Measurements from ENCODE around the gene FGF11. TPM values are rescaled to one million over a fixed set of nuclear protein-coding genes. Genes with fewer than 3 reads are reported as not detected.

The FGF11 gene
- polyA plus RNA-seq, 1 of the 3 experiments (the other 2 are of a cell fraction), result 1.9 TPM

GRCh38 chr17:7392696-7393612, 46.4 kb upstream of the FGF11 start:
- peak overlapping the region; percentile 99 for H3K4me2 ChIP-seq
- DNase-seq, result peak; percentile 17
- no peak overlapping the region; a peak in 1 of 4 replicates for H3K27ac ChIP-seq (ENCODE audit: low read depth in 2 of 2, low read length in 1 of 2)
- peaks cover 22% of the 10 kb centered on the region; the same call in 1 of the 2 replicates for H3K79me2 ChIP-seq (ENCODE audit: insufficient read depth)
- no peak for TF ChIP-seq ELF1 (IDR thresholded peaks at IDR 0.05)
- TF ChIP-seq, protein P1, sequence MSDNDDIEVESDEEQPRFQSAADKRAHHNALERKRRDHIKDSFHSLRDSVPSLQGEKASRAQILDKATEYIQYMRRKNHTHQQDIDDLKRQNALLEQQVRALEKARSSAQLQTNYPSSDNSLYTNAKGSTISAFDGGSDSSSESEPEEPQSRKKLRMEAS (IDR thresholded peaks at IDR 0.05; ENCODE audit: low read depth), result no peak
- ChIA-PET POLR2A (no interaction called here), CTCF (interaction anchor here (0.7 to 2.5 kb wide), 6 partner anchors 8 to 167 kb away, joined by 3 to 13 read pairs (median 4); no protein-coding TSS in a partner anchor)
- H2AFZ ChIP-seq (ENCODE audit: low read depth), result no peak overlapping the region
- peak overlapping the region; percentile 79 to 92 for H3K4me3 ChIP-seq (ENCODE audit: low read depth in 2 of 2, low read length in 1 of 2)
- no peaks in the 10 kb centered on the region for H3K9me2 ChIP-seq
- no peaks in the 10 kb centered on the region for H3K9me3 ChIP-seq
- H4K20me1 ChIP-seq (ENCODE audit: insufficient read depth), result no peaks in the 10 kb centered on the region
- no peaks in the 10 kb centered on the region for H3K27me3 ChIP-seq (ENCODE audit: insufficient read depth)
- peaks cover 11% of the 10 kb centered on the region for H3F3A ChIP-seq (replicated peaks; ENCODE audit: insufficient read depth)
- 91% methylated on average over 22 of the region's 42 CpGs for WGBS (ENCODE audit: low lambda C conversion rate)
- peaks cover 18 to 34% of the 10 kb centered on the region in 2 experiments for H3K36me3 ChIP-seq (replicated peaks in 1 of 2; ENCODE audit: control insufficient read depth in 1 of 2, insufficient read depth in 2 of 2, low read length in 1 of 2)
- H3K4me1 ChIP-seq (ENCODE audit: control insufficient read depth in 1 of 2, insufficient read depth in 2 of 2, low read depth in 1 of 2, low read length in 1 of 2), result peaks cover 0 to 9% of the 10 kb centered on the region in 2 experiments; a peak in 1 of 4 replicates
- peak overlapping the region; percentile 89 for H3K9ac ChIP-seq

- peaks cover 18 to 31% of the 10 kb centered on the region in 2 experiments for H3K36me3 ChIP-seq (replicated peaks in 1 of 2; ENCODE audit: control insufficient read depth in 1 of 2, insufficient read depth in 2 of 2, low read length in 1 of 2)
- peaks cover 0 to 9% of the 10 kb centered on the region in 2 experiments; a peak in 1 of 4 replicates for H3K4me1 ChIP-seq (ENCODE audit: control insufficient read depth in 1 of 2, insufficient read depth in 2 of 2, low read depth in 1 of 2, low read length in 1 of 2)
- no peaks in the 10 kb centered on the region for H3K27me3 ChIP-seq (ENCODE audit: insufficient read depth)
- DNase-seq, result peak; percentile 74
- H3K79me2 ChIP-seq (ENCODE audit: insufficient read depth), result peaks cover 22% of the 10 kb centered on the region; the same call in 1 of the 2 replicates
- 11% methylated on average over 29 of the region's 48 CpGs for WGBS (ENCODE audit: low lambda C conversion rate)
- H3K9me3 ChIP-seq, result no peaks in the 10 kb centered on the region
- TF ChIP-seq, protein P2, sequence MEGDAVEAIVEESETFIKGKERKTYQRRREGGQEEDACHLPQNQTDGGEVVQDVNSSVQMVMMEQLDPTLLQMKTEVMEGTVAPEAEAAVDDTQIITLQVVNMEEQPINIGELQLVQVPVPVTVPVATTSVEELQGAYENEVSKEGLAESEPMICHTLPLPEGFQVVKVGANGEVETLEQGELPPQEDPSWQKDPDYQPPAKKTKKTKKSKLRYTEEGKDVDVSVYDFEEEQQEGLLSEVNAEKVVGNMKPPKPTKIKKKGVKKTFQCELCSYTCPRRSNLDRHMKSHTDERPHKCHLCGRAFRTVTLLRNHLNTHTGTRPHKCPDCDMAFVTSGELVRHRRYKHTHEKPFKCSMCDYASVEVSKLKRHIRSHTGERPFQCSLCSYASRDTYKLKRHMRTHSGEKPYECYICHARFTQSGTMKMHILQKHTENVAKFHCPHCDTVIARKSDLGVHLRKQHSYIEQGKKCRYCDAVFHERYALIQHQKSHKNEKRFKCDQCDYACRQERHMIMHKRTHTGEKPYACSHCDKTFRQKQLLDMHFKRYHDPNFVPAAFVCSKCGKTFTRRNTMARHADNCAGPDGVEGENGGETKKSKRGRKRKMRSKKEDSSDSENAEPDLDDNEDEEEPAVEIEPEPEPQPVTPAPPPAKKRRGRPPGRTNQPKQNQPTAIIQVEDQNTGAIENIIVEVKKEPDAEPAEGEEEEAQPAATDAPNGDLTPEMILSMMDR (IDR thresholded peaks at IDR 0.05), result peak; percentile 32
- TF ChIP-seq FOSL2 (IDR thresholded peaks at IDR 0.05; ENCODE audit: borderline replicate concordance, low read depth) (no peak), CHD2 (IDR thresholded peaks at IDR 0.05; ENCODE audit: low read length, partially characterized antibody) (no peak), MXI1 (IDR thresholded peaks at IDR 0.05; ENCODE audit: low read depth, low read length) (0 out of 2 replicates have a peak, but pooled peaks have one; percentile 24), RAD21 (IDR thresholded peaks at IDR 0.05; ENCODE audit: low read length) (peak; percentile 36), MEF2A (IDR thresholded peaks at IDR 0.05; ENCODE audit: borderline replicate concordance, low read depth) (no peak), TCF12 (IDR thresholded peaks at IDR 0.05) (no peak), GATA2 (CRISPR knock-in tag; IDR thresholded peaks at IDR 0.05) (no peak)
- TF ChIP-seq, protein P3, sequence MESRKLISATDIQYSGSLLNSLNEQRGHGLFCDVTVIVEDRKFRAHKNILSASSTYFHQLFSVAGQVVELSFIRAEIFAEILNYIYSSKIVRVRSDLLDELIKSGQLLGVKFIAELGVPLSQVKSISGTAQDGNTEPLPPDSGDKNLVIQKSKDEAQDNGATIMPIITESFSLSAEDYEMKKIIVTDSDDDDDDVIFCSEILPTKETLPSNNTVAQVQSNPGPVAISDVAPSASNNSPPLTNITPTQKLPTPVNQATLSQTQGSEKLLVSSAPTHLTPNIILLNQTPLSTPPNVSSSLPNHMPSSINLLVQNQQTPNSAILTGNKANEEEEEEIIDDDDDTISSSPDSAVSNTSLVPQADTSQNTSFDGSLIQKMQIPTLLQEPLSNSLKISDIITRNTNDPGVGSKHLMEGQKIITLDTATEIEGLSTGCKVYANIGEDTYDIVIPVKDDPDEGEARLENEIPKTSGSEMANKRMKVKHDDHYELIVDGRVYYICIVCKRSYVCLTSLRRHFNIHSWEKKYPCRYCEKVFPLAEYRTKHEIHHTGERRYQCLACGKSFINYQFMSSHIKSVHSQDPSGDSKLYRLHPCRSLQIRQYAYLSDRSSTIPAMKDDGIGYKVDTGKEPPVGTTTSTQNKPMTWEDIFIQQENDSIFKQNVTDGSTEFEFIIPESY (IDR thresholded peaks at IDR 0.05; ENCODE audit: borderline replicate concordance, low read depth), result no peak
- peak overlapping the region; percentile 89 for H3K9ac ChIP-seq
- no peaks in the 10 kb centered on the region for H4K20me1 ChIP-seq (ENCODE audit: insufficient read depth)
- peak overlapping the region; percentile 79; the same call in 1 of the 2 replicates for H2AFZ ChIP-seq (ENCODE audit: low read depth)
- ChIA-PET CTCF (interaction anchor here (1.1 to 2.5 kb wide), 5 partner anchors 9 to 109 kb away, joined by 3 to 13 read pairs (median 4); no protein-coding TSS in a partner anchor), POLR2A (interaction anchor here (1.0 kb wide), 1 partner anchor 10 kb away, joined by 4 read pairs; the partner anchor contains the start of gene TMEM256)
- peaks cover 11% of the 10 kb centered on the region for H3F3A ChIP-seq (replicated peaks; ENCODE audit: insufficient read depth)
- H3K27ac ChIP-seq (ENCODE audit: low read depth in 2 of 2, low read length in 1 of 2), result peak overlapping the region; percentile 85 to 91; a peak in 3 of 4 replicates
- peak overlapping the region; percentile 79 to 92 for H3K4me3 ChIP-seq (ENCODE audit: low read depth in 2 of 2, low read length in 1 of 2)
- no peaks in the 10 kb centered on the region for H3K9me2 ChIP-seq
- H3K4me2 ChIP-seq, result peak overlapping the region; percentile 99
Measured at GRCh38 chr17:7393613-7394451, 45.5 kb upstream of the FGF11 start.

Data from SK-N-SH (cell line).